GM12873 (cell line): Measurements from ENCODE around the gene BMPER.
A peak's percentile ranks its signal among the peaks of the same experiment; 100 is the strongest.

Source experiments
- TF ChIP-seq, protein P1 (sequence below): IDR thresholded peaks from 2 replicates; pipeline ENCODE4 v1.5.1; 2012; ENCODE audit warnings: low read depth, mild to moderate bottlenecking, moderate library complexity, low read length, control low read depth; ENCODE audit not compliant: insufficient read depth; ENCODE audit errors: missing control alignments

BMPER gene

DNA sequence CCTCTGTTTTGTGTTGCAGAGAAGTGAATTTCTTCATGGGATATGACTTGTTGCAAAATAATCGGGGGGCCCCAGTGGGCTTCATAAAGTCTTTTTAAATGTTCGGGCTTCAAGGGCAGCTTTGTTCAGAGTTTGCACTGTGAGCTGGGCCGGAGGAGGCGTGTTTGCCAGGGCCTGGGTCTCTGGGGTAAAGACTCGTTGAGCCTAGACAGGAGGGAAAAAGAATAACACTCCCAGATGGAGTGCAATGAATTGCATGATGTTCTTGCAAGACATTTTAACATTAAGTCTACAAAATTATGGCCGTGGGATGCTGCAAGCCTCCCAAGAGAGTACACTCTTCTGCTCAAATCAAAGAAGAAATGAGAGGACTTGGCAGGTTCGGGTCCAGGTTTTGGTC is 23.6 kb downstream of the BMPER start:
- TF ChIP-seq, protein P1, sequence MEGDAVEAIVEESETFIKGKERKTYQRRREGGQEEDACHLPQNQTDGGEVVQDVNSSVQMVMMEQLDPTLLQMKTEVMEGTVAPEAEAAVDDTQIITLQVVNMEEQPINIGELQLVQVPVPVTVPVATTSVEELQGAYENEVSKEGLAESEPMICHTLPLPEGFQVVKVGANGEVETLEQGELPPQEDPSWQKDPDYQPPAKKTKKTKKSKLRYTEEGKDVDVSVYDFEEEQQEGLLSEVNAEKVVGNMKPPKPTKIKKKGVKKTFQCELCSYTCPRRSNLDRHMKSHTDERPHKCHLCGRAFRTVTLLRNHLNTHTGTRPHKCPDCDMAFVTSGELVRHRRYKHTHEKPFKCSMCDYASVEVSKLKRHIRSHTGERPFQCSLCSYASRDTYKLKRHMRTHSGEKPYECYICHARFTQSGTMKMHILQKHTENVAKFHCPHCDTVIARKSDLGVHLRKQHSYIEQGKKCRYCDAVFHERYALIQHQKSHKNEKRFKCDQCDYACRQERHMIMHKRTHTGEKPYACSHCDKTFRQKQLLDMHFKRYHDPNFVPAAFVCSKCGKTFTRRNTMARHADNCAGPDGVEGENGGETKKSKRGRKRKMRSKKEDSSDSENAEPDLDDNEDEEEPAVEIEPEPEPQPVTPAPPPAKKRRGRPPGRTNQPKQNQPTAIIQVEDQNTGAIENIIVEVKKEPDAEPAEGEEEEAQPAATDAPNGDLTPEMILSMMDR: no peak

DNA sequence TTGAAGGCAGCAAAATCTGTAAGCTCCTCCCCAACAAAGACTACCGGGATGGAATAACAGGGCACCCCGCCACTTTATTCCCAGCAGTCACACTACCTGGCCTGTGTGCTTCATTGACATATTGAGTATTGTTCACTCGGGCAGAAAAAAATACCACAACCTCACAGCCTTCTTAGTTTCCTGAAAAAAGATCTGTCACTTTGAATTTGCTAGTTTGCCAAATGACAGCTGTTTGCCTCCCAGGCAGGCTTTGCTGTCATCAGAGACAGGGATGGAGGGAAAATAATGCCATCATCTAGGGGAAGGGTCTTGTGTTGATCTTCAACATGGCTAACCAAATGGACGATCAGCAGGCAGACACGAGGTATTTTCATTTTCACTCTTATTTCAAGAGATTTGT is 26.9 kb downstream of the BMPER start:
- TF ChIP-seq, protein P1: no peak

DNA sequence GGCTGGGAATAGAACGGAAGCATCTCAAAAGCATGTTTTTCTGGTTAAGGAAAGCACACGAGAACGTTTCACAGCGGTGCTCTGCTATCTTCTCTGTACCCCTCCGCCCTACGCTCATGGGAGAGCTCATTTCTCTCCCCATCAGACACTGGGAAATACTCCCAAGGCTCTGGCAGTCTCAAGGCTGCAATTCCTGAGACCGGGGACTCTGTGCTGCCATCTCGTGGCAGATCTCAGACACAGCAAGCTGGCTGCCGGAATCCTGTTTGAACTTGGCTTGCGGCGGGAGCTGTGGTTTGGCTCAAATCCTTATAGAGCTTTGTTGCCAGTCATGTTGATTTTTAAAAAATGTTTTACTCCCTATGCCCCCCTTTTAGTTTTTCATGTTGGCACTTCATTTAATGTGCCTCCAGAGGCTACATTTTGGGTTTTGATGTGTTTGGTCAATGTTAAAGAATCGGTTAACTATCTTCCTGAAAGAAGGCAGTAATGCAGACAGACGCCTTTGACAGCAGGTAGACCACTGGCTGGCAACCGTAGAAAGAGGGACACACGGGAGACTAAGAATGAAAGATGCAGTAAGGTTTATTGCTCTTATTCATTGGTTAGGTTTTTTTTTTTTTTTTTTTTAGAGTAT is 27.6 kb downstream of the BMPER start:
- TF ChIP-seq, protein P1: peak; percentile 95

DNA sequence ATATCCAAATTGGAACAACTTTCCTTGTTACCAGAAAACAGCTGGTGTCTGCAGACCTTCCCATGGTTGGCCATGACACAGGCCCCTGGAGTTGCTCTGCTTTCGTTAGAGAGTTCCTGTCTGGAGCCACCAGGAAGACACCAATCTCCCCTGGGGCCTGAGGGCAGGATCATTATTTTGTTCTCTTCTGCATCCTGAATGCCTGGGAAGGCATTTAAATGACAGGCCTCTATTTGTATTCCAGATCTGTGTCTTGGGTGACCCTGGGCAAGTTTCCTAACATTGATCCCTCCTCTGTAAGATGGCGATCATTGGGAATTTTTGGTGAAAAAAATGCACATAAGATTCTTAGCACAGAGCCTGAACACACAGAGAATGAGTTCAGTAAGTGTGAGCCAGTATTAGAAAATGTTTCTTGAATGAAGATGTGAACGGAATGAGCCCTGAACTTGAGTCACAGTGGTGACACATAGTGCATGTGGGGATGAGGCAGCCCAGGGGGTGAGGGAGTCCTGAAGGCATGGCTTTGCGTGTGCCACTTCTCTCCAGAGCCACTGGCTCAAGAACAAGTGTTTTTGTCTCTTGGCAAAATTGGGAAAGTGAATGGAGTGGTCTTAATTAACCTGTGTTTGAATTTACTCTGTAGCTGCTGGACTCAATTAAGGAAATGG is 28.4 kb downstream of the BMPER start:
- TF ChIP-seq, protein P1: no peak

DNA sequence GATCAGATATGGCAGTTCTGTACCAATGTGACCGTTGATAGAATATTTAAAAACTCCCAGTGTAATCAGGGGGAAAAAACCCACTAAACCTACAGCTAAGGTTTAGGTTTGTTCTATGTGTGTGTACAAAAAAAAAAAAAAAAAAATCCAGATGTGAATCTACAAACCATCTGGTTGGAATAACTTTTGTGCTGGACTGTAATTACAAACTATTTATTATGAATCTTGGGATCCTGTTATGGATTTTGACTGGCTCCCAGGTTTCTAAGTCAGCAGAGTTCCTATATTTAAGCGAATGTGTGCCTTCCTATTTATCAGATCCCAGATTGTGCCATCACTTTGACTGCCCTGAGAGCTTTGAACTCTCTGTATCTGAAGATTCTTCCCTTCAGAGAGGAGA is 29.1 kb downstream of the BMPER start:
- TF ChIP-seq, protein P1: no peak

DNA sequence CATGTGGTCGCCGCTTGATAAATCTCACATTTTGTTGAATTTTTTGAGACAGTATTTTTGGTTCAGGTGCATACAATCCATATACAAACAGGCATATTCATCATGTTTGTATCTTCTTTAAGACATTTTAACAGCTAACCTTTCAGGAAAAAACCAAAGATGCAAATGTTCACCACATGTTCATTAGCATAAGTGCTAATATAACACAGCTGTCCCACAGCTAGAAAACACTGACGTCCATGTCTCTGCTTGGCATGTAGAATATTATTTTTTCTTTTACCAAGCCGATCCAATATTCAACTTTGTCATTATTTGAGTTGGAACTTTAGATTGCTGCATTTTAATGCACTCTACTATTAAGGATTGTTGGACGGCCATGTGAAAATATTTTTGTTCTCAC is 31.2 kb downstream of the BMPER start:
- TF ChIP-seq, protein P1: no peak

DNA sequence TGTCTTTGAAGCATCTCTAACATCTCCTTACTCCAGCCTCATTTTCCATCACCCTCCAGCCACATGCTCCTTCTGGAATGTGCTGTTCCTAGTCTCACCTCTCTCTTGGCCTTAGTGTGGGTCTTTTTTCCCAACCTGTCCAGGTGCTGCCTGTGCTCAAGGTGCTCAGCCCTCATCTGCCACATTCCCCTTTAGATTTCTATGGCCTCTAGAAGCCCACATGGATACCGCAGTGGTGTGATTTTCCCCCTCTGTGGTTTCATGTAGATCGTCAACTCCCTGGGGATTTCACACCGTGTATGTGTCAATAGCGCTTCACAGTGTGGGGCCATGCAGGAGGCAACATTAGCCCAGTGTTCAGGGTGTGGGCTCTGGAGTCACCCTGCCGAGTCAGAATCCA is 32.5 kb downstream of the BMPER start:
- TF ChIP-seq, protein P1: no peak
